GM23338 (cell line): ENCODE results near the gene GRM3. TPM values are rescaled to one million over a fixed set of nuclear protein-coding genes. Genes with fewer than 3 reads are reported as not detected.

Source experiments
- ATAC-seq: fragments of 200-7000 bp; cut with Tn5 transposase; 3 replicates; pipeline ENCODE4 v1.9.1; 2020
- DNase-seq: peaks from one replicate; pipeline ENCODE4 v3.0.0-alpha.2; 2015; ENCODE audit warnings: low spot score
- H2AFZ ChIP-seq: fragments of 200-600 bp; sonication (generic); 2 replicates; pipeline ENCODE4 v1.8.0; 2016; ENCODE audit warnings: antibody characterized with exemption, mild to moderate bottlenecking, moderate library complexity
- H3F3A ChIP-seq: fragments of 200-600 bp; sonication (generic); replicated peaks from 2 replicates; pipeline ENCODE4 v1.8.0; 2017; ENCODE audit warnings: antibody characterized with exemption, mixed run types, low read depth
- H3K27ac ChIP-seq: fragments of 200-600 bp; sonication (generic); 2 replicates; pipeline ENCODE4 v1.6.1; 2016; ENCODE audit warnings: low read depth
- H3K27me3 ChIP-seq: fragments of 200-600 bp; sonication (generic); 2 replicates; pipeline ENCODE4 v1.8.0; 2016; ENCODE audit warnings: mild to moderate bottlenecking, mixed run types, moderate library complexity; ENCODE audit not compliant: insufficient read depth
- H3K36me3 ChIP-seq: fragments of 200-600 bp; sonication (generic); 2 replicates; pipeline ENCODE4 v1.8.0; 2016; ENCODE audit warnings: mild to moderate bottlenecking; ENCODE audit not compliant: insufficient read depth
- H3K4me1 ChIP-seq: fragments of 200-600 bp; sonication (generic); 2 replicates; pipeline ENCODE4 v1.8.0; 2016; ENCODE audit warnings: mild to moderate bottlenecking, moderate library complexity; ENCODE audit not compliant: insufficient read depth
- H3K4me2 ChIP-seq: fragments of 200-600 bp; sonication (generic); 2 replicates; pipeline ENCODE4 v1.7.1; 2017; ENCODE audit warnings: mixed run types
- H3K4me3 ChIP-seq: fragments of 200-600 bp; sonication (generic); 2 replicates; pipeline ENCODE4 v1.6.1; 2016; ENCODE audit warnings: mixed run types
- H3K79me2 ChIP-seq: fragments of 200-600 bp; sonication (generic); replicated peaks from 2 replicates; pipeline ENCODE4 v1.8.0; 2017; ENCODE audit warnings: mild to moderate bottlenecking; ENCODE audit not compliant: insufficient read depth
- H3K9me2 ChIP-seq: fragments of 200-600 bp; sonication (generic); 2 replicates; pipeline ENCODE4 v1.8.0; 2017; ENCODE audit not compliant: insufficient read depth
- H4K20me1 ChIP-seq: fragments of 200-600 bp; sonication (generic); replicated peaks from 2 replicates; pipeline ENCODE4 v1.8.0; 2017; ENCODE audit warnings: mild to moderate bottlenecking; ENCODE audit not compliant: insufficient read depth
- H3K27ac Mint-ChIP-seq: 2 replicates; pipeline ENCODE4 v1.8.0; 2020; ENCODE audit warnings: inconsistent platforms, mild to moderate bottlenecking, moderate library complexity, mixed read lengths
- H3K27me3 Mint-ChIP-seq: 3 replicates; pipeline ENCODE4 v1.8.0; 2022; ENCODE audit warnings: low read depth, mild to moderate bottlenecking, moderate library complexity, mixed read lengths, inconsistent platforms; ENCODE audit not compliant: insufficient read depth, poor library complexity
- H3K36me3 Mint-ChIP-seq: 3 replicates; pipeline ENCODE4 v1.8.0; 2021; ENCODE audit warnings: low read depth, mild to moderate bottlenecking, inconsistent platforms, moderate library complexity, mixed read lengths
- H3K4me1 Mint-ChIP-seq: 3 replicates; pipeline ENCODE4 v1.8.0; 2020; ENCODE audit warnings: mild to moderate bottlenecking, inconsistent platforms, mixed read lengths
- H3K4me3 Mint-ChIP-seq: 3 replicates; pipeline ENCODE4 v1.8.0; 2021; ENCODE audit warnings: moderate library complexity, mild to moderate bottlenecking, inconsistent platforms, mixed read lengths
- H3K9me3 Mint-ChIP-seq: 3 replicates; pipeline ENCODE4 v1.8.0; 2020; ENCODE audit warnings: moderate library complexity, mild to moderate bottlenecking, inconsistent platforms, mixed read lengths
- CREB1 ChIP-seq: fragments of 250-450 bp; sonication (Bioruptor Pico); IDR thresholded peaks from 2 replicates; pipeline ENCODE4 v1.5.0; 2020; ENCODE audit warnings: low read depth, mild to moderate bottlenecking, moderate library complexity
- CTCF ChIP-seq, 2 experiments: fragments of 200-600 bp in 1 of 2; sonication (generic) in 1 of 2; conservative IDR thresholded peaks; 2 replicates each; pipeline versions ENCODE4 v1.5.1 to v1.6.1; 2016 to 2017; ENCODE audit warnings: antibody characterized with exemption in 2 of 2, low read depth in 2 of 2, mild to moderate bottlenecking in 2 of 2, moderate library complexity in 1 of 2
- ETS1 ChIP-seq: IDR thresholded peaks from 2 replicates; pipeline ENCODE4 v1.6.1; 2016; ENCODE audit warnings: antibody characterized with exemption
- EZH2 ChIP-seq: fragments of 200-600 bp; sonication (generic); IDR thresholded peaks from one replicate; pipeline ENCODE4 v1.8.0; 2017; ENCODE audit warnings: antibody characterized with exemption, mild to moderate bottlenecking, low read depth; ENCODE audit not compliant: unreplicated experiment
- EZH2phosphoT487 ChIP-seq: fragments of 200-600 bp; sonication (generic); IDR thresholded peaks from one replicate; pipeline ENCODE4 v1.8.1; 2018; ENCODE audit warnings: antibody characterized with exemption; ENCODE audit not compliant: unreplicated experiment
- JUNB ChIP-seq: IDR thresholded peaks from one replicate; pipeline ENCODE4 v1.6.1; 2016; ENCODE audit warnings: antibody characterized with exemption; ENCODE audit not compliant: unreplicated experiment
- NANOG ChIP-seq: IDR thresholded peaks from 2 replicates; pipeline ENCODE4 v1.6.1; 2016; ENCODE audit warnings: antibody characterized with exemption, borderline replicate concordance
- POLR2AphosphoS5 ChIP-seq: IDR thresholded peaks from 2 replicates; pipeline ENCODE4 v1.6.1; 2016; ENCODE audit warnings: antibody characterized with exemption, low read depth
- REST ChIP-seq: IDR thresholded peaks from one replicate; pipeline ENCODE4 v1.6.1; 2018; ENCODE audit warnings: antibody characterized with exemption; ENCODE audit not compliant: unreplicated experiment
- STAT1 ChIP-seq: IDR thresholded peaks from one replicate; pipeline ENCODE4 v1.6.1; 2016; ENCODE audit warnings: antibody characterized with exemption; ENCODE audit not compliant: unreplicated experiment
- ZNF114 ChIP-seq: fragments of 250-450 bp; sonication (Bioruptor Pico); IDR thresholded peaks from 2 replicates; pipeline ENCODE4 v1.5.0; 2020; ENCODE audit warnings: mild to moderate bottlenecking, moderate library complexity
- ZNF331 ChIP-seq: fragments of 250-450 bp; sonication (Bioruptor Pico); IDR thresholded peaks from 2 replicates; pipeline ENCODE4 v1.5.0; 2020; ENCODE audit warnings: low read depth, mild to moderate bottlenecking, moderate library complexity
- polyA plus RNA-seq: library from polyadenylated mRNA; unstranded; fragments of >200 nt; fragmentation: Nextera tagmentation; extraction: Ambion mirVana; gene quantifications from 2 replicates; pipeline ENCODE4 v1.2.1, GENCODE V29; 2016
- total RNA-seq: library from RNA; depleted of rRNA; stranded (reverse); fragments of >200 nt; shearing (Covaris generic); gene quantifications from 2 replicates; pipeline ENCODE4 v1.2.3, GENCODE V29; 2014

Gene GRM3
- total and polyA plus RNA-seq, 2 experiments from 2014 or later = 0.79 to 1.9 TPM

- TF ChIP-seq ZNF331 (CRISPR knock-in tag) = no peak
- TF ChIP-seq ZNF114 (CRISPR knock-in tag) = no peak
- TF ChIP-seq CTCF (conservative IDR thresholded peaks at IDR 0.05; ENCODE audit: low read depth in 2 of 2) = no peak
- no peak for TF ChIP-seq STAT1
- TF ChIP-seq CREB1 (CRISPR knock-in tag) = no peak
- no peak for TF ChIP-seq EZH2
- no peak for TF ChIP-seq POLR2AphosphoS5
- TF ChIP-seq REST = no peak
- no peak for TF ChIP-seq JUNB
- no peak for TF ChIP-seq EZH2phosphoT487
These were observed 104.5 kb downstream of the GRM3 start (continued) for GRCh38 chr7:86748201-86748600.

GRCh38 chr7:86748843-86749719, 105.4 kb downstream of the GRM3 start:
- ATAC-seq (no peak), DNase-seq (no peak)
- H3K27ac Mint-ChIP-seq = no peak overlapping the region
- no peaks in the 10 kb centered on the region for H3K36me3 Mint-ChIP-seq
- no peaks in the 10 kb centered on the region for H4K20me1 ChIP-seq
- H3K4me3 ChIP-seq = no peak overlapping the region
- H3K27ac ChIP-seq = no peak overlapping the region
- peaks cover 26% of the 10 kb centered on the region; the same call in 2 of the 3 replicates for H3K4me1 Mint-ChIP-seq
- H3F3A ChIP-seq = no peaks in the 10 kb centered on the region
- no peak overlapping the region for H3K4me2 ChIP-seq
- H3K79me2 ChIP-seq = no peaks in the 10 kb centered on the region
- no peaks in the 10 kb centered on the region for H3K36me3 ChIP-seq
- H3K27me3 Mint-ChIP-seq = no peaks in the 10 kb centered on the region
- peaks cover 18% of the 10 kb centered on the region; the same call in 1 of the 2 replicates for H3K4me1 ChIP-seq
- no peaks in the 10 kb centered on the region for H3K27me3 ChIP-seq
- no peaks in the 10 kb centered on the region for H3K9me3 Mint-ChIP-seq
- 0 out of 2 replicates have a peak, but pooled peaks cover 7% of the 10 kb centered on the region for H3K9me2 ChIP-seq
- H3K4me3 Mint-ChIP-seq = no peak overlapping the region
- 0 out of 2 replicates have a peak overlapping the region, but pooled peaks have one; percentile 12 for H2AFZ ChIP-seq
- TF ChIP-seq POLR2AphosphoS5 (no peak), EZH2 (no peak), NANOG (no peak), CTCF (conservative IDR thresholded peaks at IDR 0.05; ENCODE audit: low read depth in 2 of 2) (no peak), ETS1 (no peak), STAT1 (no peak), CREB1 (CRISPR knock-in tag) (no peak), ZNF331 (CRISPR knock-in tag) (no peak), JUNB (no peak), REST (no peak)
